NT2/D1 (cell line): ENCODE data around the gene SMIM38.

Experiments used
- SUZ12 ChIP-seq: IDR thresholded peaks from 2 replicates; pipeline ENCODE4 v1.6.1; 2011; ENCODE audit not compliant: insufficient read length, insufficient read depth; ENCODE audit errors: extremely low read depth
- ZNF274 ChIP-seq: IDR thresholded peaks from 2 replicates; pipeline ENCODE4 v1.6.1; 2011; ENCODE audit warnings: mild to moderate bottlenecking, low read depth, low read length

DNA sequence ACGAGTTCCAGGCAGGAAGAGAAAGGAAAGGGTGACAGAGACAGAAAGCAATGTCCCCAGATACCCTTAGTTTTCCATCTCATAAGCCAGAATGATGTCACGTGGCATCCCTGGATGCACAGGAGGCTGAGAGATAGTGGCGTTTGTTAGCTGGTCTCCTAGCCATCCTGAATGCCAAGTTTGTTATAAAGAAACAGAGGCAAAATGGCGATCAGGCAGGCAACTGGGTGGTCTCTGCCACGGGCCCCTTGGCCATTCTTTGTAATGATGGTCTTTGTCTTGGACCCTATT, 5.3 kb downstream of the SMIM38 start:
- no peak for TF ChIP-seq ZNF274
- TF ChIP-seq SUZ12 = no peak
